ENCODE measurements around the gene ATG12. TPM values are rescaled to one million over a fixed set of nuclear protein-coding genes. Genes with fewer than 3 reads are reported as not detected.
"Not testable (repeated sequence)": the region's sequence is repeated elsewhere in the genome, so short reads cannot be mapped to it uniquely, and the experiment has no call there.

The ATG12 gene
- total and polyA plus RNA-seq, 4 donors: 42.5 to 62.6 (median 48.9) TPM

DNA sequence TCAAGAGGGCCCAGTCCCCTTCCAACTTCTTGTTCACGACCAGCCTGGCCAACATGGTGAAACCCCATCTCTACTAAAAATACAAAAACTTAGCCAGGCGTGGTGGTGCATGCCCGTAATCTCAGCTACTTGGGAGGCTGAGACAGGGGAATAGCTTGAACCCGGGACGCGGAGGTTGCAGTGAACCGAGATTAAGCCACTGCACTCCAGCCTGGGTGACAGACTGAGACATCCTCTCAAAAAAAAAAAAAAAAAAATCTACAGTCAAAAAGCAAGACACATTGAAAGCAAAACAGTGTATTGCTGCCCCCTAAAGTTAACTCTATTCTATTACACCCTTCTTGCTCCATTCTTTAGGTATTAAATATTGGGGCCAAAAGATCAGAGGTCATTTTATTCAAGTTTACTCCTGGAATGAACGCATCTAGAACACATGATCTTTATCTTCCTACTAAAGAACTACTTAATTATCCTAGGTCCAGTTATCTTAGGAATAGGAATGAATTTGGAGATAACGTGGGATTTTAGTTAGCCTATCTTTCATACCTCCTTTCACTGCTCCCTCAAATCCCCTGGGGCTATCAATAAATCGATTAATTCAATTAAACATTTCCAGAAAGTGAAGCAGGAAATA is 2.4 kb downstream of the ATG12 start:
- Histone ChIP-seq H3K36me3 (ENCODE audit: control insufficient read depth in 1 of 2, insufficient read depth in 2 of 2, low read length in 1 of 2) (peaks cover 0 to 4% of the 10 kb centered on the region in 2 donors), H3K4me1 (ENCODE audit: control insufficient read depth in 1 of 2, insufficient read depth in 2 of 2, low read length in 2 of 2) (peaks cover 0 to 2% of the 10 kb centered on the region in 2 donors), H3K4me3 (ENCODE audit: low read length in 2 of 2) (no peak overlapping the region), H3K27me3 (ENCODE audit: control insufficient read depth in 1 of 2, insufficient read depth in 2 of 2, low read length in 1 of 2) (no peaks in the 10 kb centered on the region), H3K9me3 (ENCODE audit: control insufficient read depth, low read length) (no peaks in the 10 kb centered on the region), H3K27ac (ENCODE audit: low read depth in 1 of 2, low read length in 2 of 2) (no peak overlapping the region)
- 35 to 37% methylated on average over 10 of the region's 10 CpGs for WGBS, 2 donors
- DNase-seq: no peak
- ATAC-seq (ENCODE audit: low FRiP score): no peak
- intact Hi-C loops (cut with DNase I): loop anchor here in 1 of 2 donors (1.0 to 10.0 kb wide), 2 partner anchors 205 to 524 kb away; no protein-coding TSS in a partner anchor

DNA sequence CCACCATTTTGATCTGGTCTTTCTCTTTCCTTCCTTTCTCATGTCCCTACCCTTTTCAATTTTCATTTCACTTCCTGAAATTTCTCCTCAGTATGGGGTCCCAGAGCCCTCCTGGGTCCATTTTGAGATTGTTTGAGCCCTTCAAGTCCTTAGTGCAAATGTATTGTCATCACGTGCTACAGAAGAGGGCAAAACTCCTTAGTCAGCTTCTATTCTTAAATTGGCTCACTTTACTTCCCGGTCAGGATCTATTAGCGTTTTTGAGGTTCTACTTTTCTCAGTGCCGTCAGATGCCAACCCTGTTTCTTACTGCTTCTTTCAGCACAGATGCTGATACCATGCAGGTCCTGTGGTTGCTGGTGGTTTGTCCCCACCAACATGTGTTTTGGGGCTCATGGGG is 5.9 kb downstream of the ATG12 start:
- Histone ChIP-seq H3K27ac (ENCODE audit: low read depth in 1 of 2, low read length in 2 of 2) (no peak overlapping the region), H3K27me3 (ENCODE audit: control insufficient read depth in 1 of 2, insufficient read depth in 2 of 2, low read length in 1 of 2) (no peaks in the 10 kb centered on the region), H3K36me3 (ENCODE audit: control insufficient read depth in 1 of 2, insufficient read depth in 2 of 2, low read length in 1 of 2) (peaks cover 0 to 4% of the 10 kb centered on the region in 2 donors), H3K4me1 (ENCODE audit: control insufficient read depth in 1 of 2, insufficient read depth in 2 of 2, low read length in 2 of 2) (peaks cover 0 to 2% of the 10 kb centered on the region in 2 donors), H3K4me3 (ENCODE audit: low read length in 2 of 2) (no peak overlapping the region), H3K9me3 (ENCODE audit: control insufficient read depth, low read length) (no peaks in the 10 kb centered on the region)
- DNase-seq: no peak
- 81 to 83% methylated on average over 4 of the region's 4 CpGs for WGBS, 2 donors
- no peak for ATAC-seq (ENCODE audit: low FRiP score)
- intact Hi-C loops (cut with DNase I): loop anchor here in 1 of 2 donors (10.0 kb wide), 1 partner anchor 521 kb away; no protein-coding TSS in a partner anchor

DNA sequence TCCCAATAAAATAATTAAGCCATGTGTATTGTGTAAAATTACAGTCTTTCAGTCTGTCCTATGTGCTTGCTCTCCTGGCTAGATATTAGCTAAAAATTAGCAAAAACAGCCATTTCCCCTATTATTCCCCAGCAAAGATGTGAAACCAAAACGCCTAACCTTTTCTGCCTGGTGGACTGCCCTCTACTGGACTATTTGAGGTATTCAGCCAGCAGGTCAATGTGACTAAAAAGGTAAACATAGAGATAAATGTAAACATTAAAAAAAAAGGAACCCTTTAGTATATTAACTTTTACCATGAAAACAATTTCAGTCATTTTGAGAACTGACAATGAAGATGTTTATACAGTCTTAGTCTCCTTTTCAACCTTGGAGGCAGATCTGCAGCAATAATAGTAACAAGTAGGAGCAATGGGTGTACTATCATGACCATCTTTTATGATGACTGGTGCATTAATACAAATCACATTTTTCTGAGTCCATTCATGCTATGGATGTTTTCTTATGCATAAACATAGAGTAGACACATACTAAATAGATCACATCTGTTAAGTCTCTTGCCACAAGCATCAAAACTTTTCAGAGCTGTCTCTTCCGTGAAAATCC is 10.1 kb downstream of the ATG12 start:
- Histone ChIP-seq H3K27me3 (ENCODE audit: control insufficient read depth in 1 of 2, insufficient read depth in 2 of 2, low read length in 1 of 2) (no peaks in the 10 kb centered on the region), H3K36me3 (ENCODE audit: control insufficient read depth in 1 of 2, insufficient read depth in 2 of 2, low read length in 1 of 2) (peaks cover 0 to 2% of the 10 kb centered on the region in 2 donors), H3K27ac (ENCODE audit: low read depth in 1 of 2, low read length in 2 of 2) (no peak overlapping the region), H3K9me3 (ENCODE audit: control insufficient read depth, low read length) (no peaks in the 10 kb centered on the region), H3K4me1 (ENCODE audit: control insufficient read depth in 1 of 2, insufficient read depth in 2 of 2, low read length in 2 of 2) (no peaks in the 10 kb centered on the region), H3K4me3 (ENCODE audit: low read length in 2 of 2) (no peak overlapping the region)
- DNase-seq (no peak), ATAC-seq (ENCODE audit: low FRiP score) (no peak)
- intact Hi-C loops (cut with DNase I): loop anchor here in 1 of 2 donors (10.0 kb wide), 1 partner anchor 516 kb away; no protein-coding TSS in a partner anchor
- 41 to 46% methylated on average over 2 of the region's 2 CpGs for WGBS, 2 donors

DNA sequence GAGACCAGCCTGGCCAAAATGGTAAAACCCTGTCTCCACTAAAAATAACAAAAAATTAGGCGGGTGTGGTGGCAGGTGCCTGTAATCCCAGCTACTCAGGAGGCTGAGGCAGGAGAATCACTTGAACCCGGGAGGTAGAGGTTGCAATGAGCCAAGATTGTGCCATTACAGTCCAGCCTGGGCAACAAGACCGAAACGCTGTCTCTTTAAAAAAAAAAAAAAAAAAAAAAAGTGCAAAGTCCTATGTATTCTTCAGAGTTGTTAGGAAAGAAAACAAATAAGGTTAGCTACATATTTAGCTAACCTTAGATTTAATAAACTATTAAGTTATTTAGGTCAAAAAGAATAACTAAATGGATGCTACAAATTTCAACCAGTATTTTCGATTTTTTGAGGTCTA is 11.5 kb downstream of the ATG12 start:
- 90 to 93% methylated on average over 5 of the region's 5 CpGs for WGBS, 2 donors
- H3K4me3 ChIP-seq (ENCODE audit: low read length in 2 of 2): no peak overlapping the region
- no peaks in the 10 kb centered on the region for H3K4me1 ChIP-seq (ENCODE audit: control insufficient read depth in 1 of 2, insufficient read depth in 2 of 2, low read length in 2 of 2)
- intact Hi-C loops (cut with DNase I): loop anchor here in 1 of 2 donors (10.0 kb wide), 1 partner anchor 515 kb away; no protein-coding TSS in a partner anchor
- no peaks in the 10 kb centered on the region for H3K36me3 ChIP-seq (ENCODE audit: control insufficient read depth in 1 of 2, insufficient read depth in 2 of 2, low read length in 1 of 2)
- ATAC-seq (ENCODE audit: low FRiP score) (no peak), DNase-seq (no peak)
- no peaks in the 10 kb centered on the region for H3K9me3 ChIP-seq (ENCODE audit: control insufficient read depth, low read length)
- H3K27me3 ChIP-seq (ENCODE audit: control insufficient read depth in 1 of 2, insufficient read depth in 2 of 2, low read length in 1 of 2): no peaks in the 10 kb centered on the region
- H3K27ac ChIP-seq (ENCODE audit: low read depth in 1 of 2, low read length in 2 of 2): no peak overlapping the region

DNA sequence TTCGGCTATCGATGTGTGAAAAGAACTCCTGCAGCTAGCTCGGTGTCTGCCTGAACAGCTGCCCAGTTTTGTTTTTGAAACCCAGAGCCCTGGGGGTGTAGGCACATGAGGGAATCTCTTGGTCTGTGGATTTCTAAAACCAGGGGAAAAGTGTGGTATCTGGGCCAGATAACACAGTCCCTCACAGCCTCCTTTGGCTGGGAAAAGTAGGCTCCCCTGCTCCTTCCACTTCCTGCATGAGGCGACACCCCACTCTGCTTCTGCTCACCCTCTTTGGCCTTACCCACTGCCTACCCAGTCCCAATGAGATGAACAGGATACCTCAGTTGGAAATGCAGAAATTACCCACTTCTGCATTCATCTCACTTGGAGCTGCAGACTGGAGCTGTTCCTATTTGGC is 15.4 kb downstream of the ATG12 start:
- ATAC-seq (ENCODE audit: low FRiP score) (no peak), DNase-seq (no peak)
- 95 to 99% methylated on average over 4 of the region's 4 CpGs for WGBS, 2 donors
- Histone ChIP-seq H3K4me1 (ENCODE audit: control insufficient read depth in 1 of 2, insufficient read depth in 2 of 2, low read length in 2 of 2) (no peaks in the 10 kb centered on the region), H3K36me3 (ENCODE audit: control insufficient read depth in 1 of 2, insufficient read depth in 2 of 2, low read length in 1 of 2) (no peaks in the 10 kb centered on the region), H3K4me3 (ENCODE audit: low read length in 2 of 2) (no peak overlapping the region), H3K27me3 (ENCODE audit: control insufficient read depth in 1 of 2, insufficient read depth in 2 of 2, low read length in 1 of 2) (no peaks in the 10 kb centered on the region), H3K27ac (ENCODE audit: low read depth in 1 of 2, low read length in 2 of 2) (no peak overlapping the region), H3K9me3 (ENCODE audit: control insufficient read depth, low read length) (no peaks in the 10 kb centered on the region)
- intact Hi-C loops (cut with DNase I): no loop called here

DNA sequence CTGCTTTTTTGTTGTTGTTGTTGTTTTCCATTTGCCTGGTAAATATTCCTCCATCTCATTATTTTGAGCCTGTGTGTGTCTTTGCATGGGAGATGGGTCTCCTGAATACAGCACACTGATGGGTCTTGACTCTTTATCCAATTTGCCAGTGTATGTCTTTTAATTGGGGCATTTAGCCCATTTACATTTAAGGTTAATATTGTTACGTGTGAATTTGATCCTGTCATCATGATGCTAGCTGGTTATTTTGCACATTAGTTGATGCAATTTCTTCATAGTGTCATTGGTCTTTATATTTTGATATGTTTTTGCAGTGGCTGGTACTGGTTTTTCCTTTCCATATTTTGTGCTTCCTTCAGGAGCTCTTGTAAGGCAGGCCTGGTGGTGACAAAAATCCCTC is 16.4 kb downstream of the ATG12 start:
- H3K9me3 ChIP-seq (ENCODE audit: control insufficient read depth, low read length); DNase-seq; H3K27me3 ChIP-seq (ENCODE audit: control insufficient read depth in 1 of 2, insufficient read depth in 2 of 2, low read length in 1 of 2); H3K4me3 ChIP-seq (ENCODE audit: low read length in 2 of 2); intact Hi-C loops (cut with DNase I); H3K36me3 ChIP-seq (ENCODE audit: control insufficient read depth in 1 of 2, insufficient read depth in 2 of 2, low read length in 1 of 2); ATAC-seq (ENCODE audit: low FRiP score); H3K27ac ChIP-seq (ENCODE audit: low read depth in 1 of 2, low read length in 2 of 2); H3K4me1 ChIP-seq (ENCODE audit: control insufficient read depth in 1 of 2, insufficient read depth in 2 of 2, low read length in 2 of 2): not testable (repeated sequence)
- 96 to 100% methylated on average over 1 of the region's 1 CpG for WGBS, 2 donors

DNA sequence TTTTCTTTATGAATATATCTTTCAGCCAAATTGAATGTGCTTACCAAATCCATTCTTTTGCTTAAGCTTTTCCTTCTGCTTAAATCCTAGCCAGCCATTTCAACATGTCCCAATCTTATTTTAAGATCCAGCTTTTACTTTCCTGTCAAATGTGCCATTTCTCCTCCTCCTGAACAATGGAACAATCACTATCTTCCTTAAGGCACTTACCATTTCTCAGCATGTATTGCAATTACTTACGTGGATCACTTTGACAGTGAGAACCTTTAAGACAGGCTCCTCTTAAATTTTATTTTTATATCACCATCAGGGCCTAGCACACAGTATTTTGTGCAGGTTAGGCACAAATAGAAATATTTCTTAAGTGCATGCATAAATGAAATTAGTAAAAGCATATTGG is 20.5 kb downstream of the ATG12 start:
- intact Hi-C loops (cut with DNase I): no loop called here
- ATAC-seq (ENCODE audit: low FRiP score): no peak
- DNase-seq: no peak
- Histone ChIP-seq H3K36me3 (ENCODE audit: control insufficient read depth in 1 of 2, insufficient read depth in 2 of 2, low read length in 1 of 2) (no peaks in the 10 kb centered on the region), H3K9me3 (ENCODE audit: control insufficient read depth, low read length) (no peaks in the 10 kb centered on the region), H3K27ac (ENCODE audit: low read depth in 1 of 2, low read length in 2 of 2) (no peak overlapping the region), H3K4me3 (ENCODE audit: low read length in 2 of 2) (no peak overlapping the region), H3K27me3 (ENCODE audit: control insufficient read depth in 1 of 2, insufficient read depth in 2 of 2, low read length in 1 of 2) (no peaks in the 10 kb centered on the region), H3K4me1 (ENCODE audit: control insufficient read depth in 1 of 2, insufficient read depth in 2 of 2, low read length in 2 of 2) (no peaks in the 10 kb centered on the region)
- WGBS, 2 donors: 94 to 95% methylated on average over 1 of the region's 1 CpG

DNA sequence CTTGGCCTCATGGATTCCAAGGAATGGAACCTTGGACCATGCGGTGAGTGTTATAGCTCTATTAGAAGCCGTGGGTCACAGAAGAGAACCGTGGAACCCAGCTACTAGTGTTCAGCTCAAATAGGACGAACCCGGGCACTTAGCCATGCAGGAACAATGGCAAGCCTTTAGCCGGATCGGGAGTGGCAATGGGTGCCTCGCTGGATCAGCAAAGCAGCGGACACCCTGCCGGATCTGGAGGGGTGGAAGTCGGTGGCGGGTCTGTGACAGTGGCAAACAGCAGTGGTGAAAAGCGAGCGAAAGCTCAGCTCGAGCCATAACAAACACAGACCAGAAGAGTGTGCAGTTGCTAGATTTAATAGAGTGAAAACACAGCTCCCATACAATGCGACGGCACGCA is 22.5 kb downstream of the ATG12 start:
- H3K27ac ChIP-seq (ENCODE audit: low read depth in 1 of 2, low read length in 2 of 2): no peak overlapping the region
- peaks cover 0 to 6% of the 10 kb centered on the region in 2 donors for H3K4me1 ChIP-seq (ENCODE audit: control insufficient read depth in 1 of 2, insufficient read depth in 2 of 2, low read length in 2 of 2)
- no peak for DNase-seq
- no peaks in the 10 kb centered on the region for H3K9me3 ChIP-seq (ENCODE audit: control insufficient read depth, low read length)
- 95 to 96% methylated on average over 18 of the region's 18 CpGs for WGBS, 2 donors
- intact Hi-C loops (cut with DNase I): loop anchor here in 1 of 2 donors (5.0 to 10.0 kb wide), 2 partner anchors 94 to 192 kb away; partner anchors contain the start of gene TMED7
- H3K4me3 ChIP-seq (ENCODE audit: low read length in 2 of 2): no peak overlapping the region
- no peaks in the 10 kb centered on the region for H3K36me3 ChIP-seq (ENCODE audit: control insufficient read depth in 1 of 2, insufficient read depth in 2 of 2, low read length in 1 of 2)
- no peak for ATAC-seq (ENCODE audit: low FRiP score)
- H3K27me3 ChIP-seq (ENCODE audit: control insufficient read depth in 1 of 2, insufficient read depth in 2 of 2, low read length in 1 of 2): no peaks in the 10 kb centered on the region

DNA sequence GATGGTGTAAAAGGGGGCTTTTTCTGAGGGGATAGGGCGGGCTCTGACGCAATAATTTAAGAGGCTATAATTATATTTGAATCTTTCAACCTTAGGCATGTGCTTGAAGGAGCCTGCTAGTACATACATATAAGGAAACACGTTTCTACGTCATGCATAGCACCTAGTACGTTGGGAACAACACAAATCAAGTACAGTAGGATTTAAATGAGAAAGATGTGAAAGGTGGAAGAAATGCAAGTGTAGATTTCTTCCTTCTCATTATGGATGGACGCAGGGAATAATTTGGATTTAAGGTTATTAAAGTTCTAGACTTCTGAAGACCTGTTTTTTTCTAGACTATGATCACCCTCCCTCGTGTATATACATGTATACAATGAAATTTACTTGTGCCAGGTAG is 24.0 kb downstream of the ATG12 start:
- no peaks in the 10 kb centered on the region for H3K9me3 ChIP-seq (ENCODE audit: control insufficient read depth, low read length)
- WGBS, 2 donors: 58 to 75% methylated on average over 7 of the region's 7 CpGs
- H3K27me3 ChIP-seq (ENCODE audit: control insufficient read depth in 1 of 2, insufficient read depth in 2 of 2, low read length in 1 of 2): no peaks in the 10 kb centered on the region
- H3K4me3 ChIP-seq (ENCODE audit: low read length in 2 of 2): no peak overlapping the region
- H3K4me1 ChIP-seq (ENCODE audit: control insufficient read depth in 1 of 2, insufficient read depth in 2 of 2, low read length in 2 of 2): peaks cover 0 to 6% of the 10 kb centered on the region in 2 donors
- ATAC-seq (ENCODE audit: low FRiP score) (no peak), DNase-seq (no peak)
- intact Hi-C loops (cut with DNase I): loop anchor here in 1 of 2 donors (5.0 to 10.0 kb wide), 2 partner anchors 93 to 190 kb away; partner anchors contain the start of gene TMED7
- H3K27ac ChIP-seq (ENCODE audit: low read depth in 1 of 2, low read length in 2 of 2): no peak overlapping the region
- H3K36me3 ChIP-seq (ENCODE audit: control insufficient read depth in 1 of 2, insufficient read depth in 2 of 2, low read length in 1 of 2): no peaks in the 10 kb centered on the region
